HUDEP-2 (cell line): ENCODE results near the gene EID2.
A peak's percentile ranks its signal among the peaks of the same experiment; 100 is the strongest.

ENCODE experiments used
- DNase-seq, 76 experiments: peaks; one replicate each; lab custom pipeline; 2025; ENCODE audit not compliant: unreplicated experiment in 76 of 76; lab: John Stamatoyannopoulos, UW

The EID2 gene

GRCh38 chr19:39506598-39506943, 33.4 kb downstream of the EID2 start:
- DNase-seq: no peak

GRCh38 chr19:39502640-39503417, 37.1 kb downstream of the EID2 start:
- peak in 70 of 76 experiments; percentile 20 to 87 (median 68) for DNase-seq

GRCh38 chr19:39501340-39501739, 38.6 kb downstream of the EID2 start:
- no peak for DNase-seq

GRCh38 chr19:39500543-39500942, 39.4 kb downstream of the EID2 start:
- DNase-seq: no peak

GRCh38 chr19:39499932-39500331, 40.0 kb downstream of the EID2 start:
- DNase-seq: no peak

GRCh38 chr19:39498798-39499642, 40.9 kb downstream of the EID2 start, which contains the start of gene DLL3:
Gene DLL3 (plus strand): TSS chr19:39498947. CDS start chr19:39498975, 28 bp downstream.
- peak in 5 of 76 experiments; percentile 9 to 19 (median 14) for DNase-seq

GRCh38 chr19:39497996-39498797, 41.8 kb downstream of the EID2 start:
- peak in 17 of 76 experiments; percentile 10 to 37 (median 19) for DNase-seq

- no peak for DNase-seq
Observed at GRCh38 chr19:39497701-39497995, 42.3 kb downstream of the EID2 start.

GRCh38 chr19:39496063-39496462, 43.9 kb downstream of the EID2 start:
- DNase-seq: no peak

GRCh38 chr19:39494661-39495060, 45.3 kb downstream of the EID2 start:
- no peak for DNase-seq

- DNase-seq: no peak
Observed at GRCh38 chr19:39492788-39493187, 47.2 kb downstream of the EID2 start.

GRCh38 chr19:39492225-39492624, 47.7 kb downstream of the EID2 start:
- no peak for DNase-seq

GRCh38 chr19:39489756-39490155, 50.2 kb downstream of the EID2 start:
- DNase-seq: peak in 1 of 76 experiments; percentile 18
